ENCODE data around the gene LDHB. TPM values are rescaled to one million over a fixed set of nuclear protein-coding genes. Genes with fewer than 3 reads are reported as not detected.

LDHB gene
- total RNA-seq, 1 experiment from 2014 or later = 1,454 TPM

- H3K79me2 ChIP-seq (ENCODE audit: insufficient read depth, low read length) = no peaks in the 10 kb centered on the region
- DNase-seq (ENCODE audit: low read depth, low spot score) = no peak
- intact Hi-C loops (cut with micrococcal nuclease) = loop anchor here (10.0 kb wide), 1 partner anchor 390 kb away; no protein-coding TSS in a partner anchor
- H4K20me1 ChIP-seq (ENCODE audit: insufficient read depth) = no peaks in the 10 kb centered on the region
- no peak within 1 kb of the TSS for H3K9ac ChIP-seq (ENCODE audit: low read length)
- H3K36me3 ChIP-seq (ENCODE audit: control insufficient read depth in 1 of 2, insufficient read depth in 2 of 2, low read length in 2 of 2) = no peaks in the 10 kb centered on the region
- CTCF ChIA-PET = interaction anchor here (1.1 kb wide), 1 partner anchor 76 kb away, joined by 3 read pairs; no protein-coding TSS in a partner anchor
- no peak within 1 kb of the TSS for H2AFZ ChIP-seq (ENCODE audit: low read depth, low read length, poor library complexity, severe bottlenecking)
- TF ChIP-seq POLR2A (IDR thresholded peaks at IDR 0.05; ENCODE audit: borderline replicate concordance, extremely low read depth, insufficient read depth, insufficient read length) (no peak), ELF1 (IDR thresholded peaks at IDR 0.05; ENCODE audit: borderline replicate concordance, low read depth) (no peak), ZBTB33 (IDR thresholded peaks at IDR 0.05; ENCODE audit: extremely low read depth, insufficient replicate concordance, low read length) (no peak), CBX3 (IDR thresholded peaks at IDR 0.05; ENCODE audit: low read depth) (no peak), EZH2phosphoT487 (IDR thresholded peaks at IDR 0.05; ENCODE audit: borderline replicate concordance) (no peak)
- H3K4me1 ChIP-seq (ENCODE audit: control insufficient read depth in 1 of 2, insufficient read depth in 2 of 2, low read length in 2 of 2) = no peaks in the 10 kb centered on the region
- H3K9me2 ChIP-seq (ENCODE audit: insufficient read depth) = no peaks in the 10 kb centered on the region
- no peak within 1 kb of the TSS for H3K27ac ChIP-seq (ENCODE audit: low read depth, low read length)
- ATAC-seq = no peak
- BruUV-seq (replicated peaks) = no TSS peak
- H3K27me3 ChIP-seq (ENCODE audit: insufficient read depth, low read length) = no peaks in the 10 kb centered on the region
- no peak within 1 kb of the TSS for H3K4me2 ChIP-seq (ENCODE audit: low read length)
- H3K9me3 ChIP-seq (ENCODE audit: control insufficient read depth in 1 of 2, insufficient read depth in 1 of 2, low read depth in 1 of 2, low read length in 2 of 2) = no peaks in the 10 kb centered on the region
- POLR2A ChIA-PET = no interaction called here
- RAD21 ChIA-PET (ENCODE audit: low non-redundant PET in 1 of 2, low total read pairs in 2 of 2, uncharacterized antibody in 2 of 2, unreplicated experiment in 2 of 2) = no interaction called here
- H3K4me3 ChIP-seq (replicated peaks in 1 of 2; ENCODE audit: low read depth in 1 of 2, low read length in 2 of 2) = no peak within 1 kb of the TSS
Measured at GRCh38 chr12:21604245-21605101, 53.2 kb downstream of the LDHB start, which contains the start of gene GYS2. GYS2 (minus strand) TSS chr12:21604847; CDS start chr12:21604592, 255 bp downstream.

DNA sequence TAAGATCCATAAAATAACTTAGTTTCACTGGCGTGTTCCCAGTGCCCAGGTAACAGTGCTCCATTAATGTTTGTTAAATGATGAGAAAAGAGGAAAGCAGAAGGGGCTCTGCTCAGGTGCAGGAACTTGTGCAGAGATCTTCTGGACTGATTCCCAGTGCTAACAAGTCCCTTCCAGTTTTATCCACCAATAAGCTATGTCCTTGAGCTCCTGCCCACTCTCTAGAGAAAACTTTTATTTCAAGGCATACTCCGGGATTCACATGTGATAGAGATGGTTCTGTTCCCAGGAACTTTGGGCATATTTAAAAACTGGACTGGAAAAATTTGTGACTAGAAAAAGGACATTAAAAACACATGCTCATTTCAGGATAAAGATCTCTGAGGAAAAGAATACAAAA lies 54.9 kb downstream of the LDHB start:
- H3K4me2 ChIP-seq (ENCODE audit: low read length) = no peak overlapping the region
- BruUV-seq (replicated peaks) = no TSS peak

More for the DNA sequence above, 54.9 kb downstream of the LDHB start:
- Histone ChIP-seq H3K27me3 (ENCODE audit: insufficient read depth, low read length) (no peaks in the 10 kb centered on the region), H3K9me3 (ENCODE audit: control insufficient read depth in 1 of 2, insufficient read depth in 1 of 2, low read depth in 1 of 2, low read length in 2 of 2) (no peaks in the 10 kb centered on the region), H3K4me1 (ENCODE audit: control insufficient read depth in 1 of 2, insufficient read depth in 2 of 2, low read length in 2 of 2) (no peaks in the 10 kb centered on the region), H3K9ac (ENCODE audit: low read length) (no peak overlapping the region), H4K20me1 (ENCODE audit: insufficient read depth) (no peaks in the 10 kb centered on the region), H3K79me2 (ENCODE audit: insufficient read depth, low read length) (no peaks in the 10 kb centered on the region), H3K9me2 (ENCODE audit: insufficient read depth) (no peaks in the 10 kb centered on the region), H2AFZ (ENCODE audit: low read depth, low read length, poor library complexity, severe bottlenecking) (no peak overlapping the region), H3K4me3 (replicated peaks in 1 of 2; ENCODE audit: low read depth in 1 of 2, low read length in 2 of 2) (no peak overlapping the region), H3K36me3 (ENCODE audit: control insufficient read depth in 1 of 2, insufficient read depth in 2 of 2, low read length in 2 of 2) (no peaks in the 10 kb centered on the region), H3K27ac (ENCODE audit: low read depth, low read length) (no peak overlapping the region)
- CTCF ChIA-PET = no interaction called here
- ATAC-seq (no peak), DNase-seq (ENCODE audit: low read depth, low spot score) (no peak)
- TF ChIP-seq SP1 (IDR thresholded peaks at IDR 0.05; ENCODE audit: low read depth) (no peak), EGR1 (IDR thresholded peaks at IDR 0.05; ENCODE audit: low read depth) (no peak)
- intact Hi-C loops (cut with micrococcal nuclease) = loop anchor here (10.0 kb wide), 1 partner anchor 392 kb away; no protein-coding TSS in a partner anchor
- POLR2A ChIA-PET = no interaction called here
- RAD21 ChIA-PET (ENCODE audit: low non-redundant PET in 1 of 2, low total read pairs in 2 of 2, uncharacterized antibody in 2 of 2, unreplicated experiment in 2 of 2) = no interaction called here

All from HCT116 (cell line).